H9 (cell line): Measurements from ENCODE around the gene FOXP2. TPM values are rescaled to one million over a fixed set of nuclear protein-coding genes. Genes with fewer than 3 reads are reported as not detected.
A peak's percentile ranks its signal among the peaks of the same experiment; 100 is the strongest.

Experiments
- DNase-seq: peaks from one replicate; pipeline ENCODE4 v3.0.0-alpha.2; 2017
- H2AFZ ChIP-seq: one replicate; pipeline ENCODE4 v1.6.1; 2013; ENCODE audit warnings: mild to moderate bottlenecking, low read length, control low read depth, moderate library complexity
- H2AK5ac ChIP-seq: 2 replicates; pipeline ENCODE4 v1.6.1; 2013; ENCODE audit warnings: low read length, control low read depth, mixed read lengths; ENCODE audit not compliant: insufficient read length
- H2BK120ac ChIP-seq: one replicate; pipeline ENCODE4 v1.6.1; 2013; ENCODE audit warnings: low read depth, mild to moderate bottlenecking, low read length, control low read depth, inconsistent platforms; ENCODE audit not compliant: poor library complexity, severe bottlenecking
- H2BK12ac ChIP-seq: 2 replicates; pipeline ENCODE4 v1.6.1; 2013; ENCODE audit warnings: low read length, control low read depth, mixed read lengths, low read depth; ENCODE audit not compliant: insufficient read length
- H2BK15ac ChIP-seq: 2 replicates; pipeline ENCODE4 v1.6.1; 2013; ENCODE audit warnings: low read depth, low read length, control low read depth
- H2BK20ac ChIP-seq: one replicate; pipeline ENCODE4 v1.6.1; 2013; ENCODE audit warnings: low read depth, mild to moderate bottlenecking, low read length, control low read depth, inconsistent platforms; ENCODE audit not compliant: poor library complexity, severe bottlenecking
- H2BK5ac ChIP-seq: 2 replicates; pipeline ENCODE4 v1.6.1; 2013; ENCODE audit warnings: low read length, control low read depth, mixed read lengths; ENCODE audit not compliant: insufficient read length
- H3K14ac ChIP-seq: 2 replicates; pipeline ENCODE4 v1.6.1; 2013; ENCODE audit warnings: low read length, control low read depth; ENCODE audit not compliant: insufficient read depth
- H3K18ac ChIP-seq: 2 replicates; pipeline ENCODE4 v1.6.1; 2013; ENCODE audit warnings: low read depth, mild to moderate bottlenecking, mixed read lengths, low read length, control low read depth; ENCODE audit not compliant: insufficient read length
- H3K23ac ChIP-seq: 2 replicates; pipeline ENCODE4 v1.6.1; 2013; ENCODE audit warnings: low read length, control low read depth, mixed read lengths, low read depth; ENCODE audit not compliant: insufficient read length
- H3K23me2 ChIP-seq: 2 replicates; pipeline ENCODE4 v1.6.1; 2013; ENCODE audit warnings: low read depth, mild to moderate bottlenecking, mixed read lengths, low read length, control low read depth; ENCODE audit not compliant: insufficient read length, poor library complexity, severe bottlenecking
- H3K27ac ChIP-seq: 2 replicates; pipeline ENCODE4 v1.5.1; 2013; ENCODE audit warnings: low read length, control low read depth, mixed read lengths, low read depth; ENCODE audit not compliant: insufficient read length
- H3K27me3 ChIP-seq: 2 replicates; pipeline ENCODE4 v1.6.1; 2013; ENCODE audit warnings: low read length, control low read depth, inconsistent platforms; ENCODE audit not compliant: insufficient read depth
- H3K4ac ChIP-seq: 2 replicates; pipeline ENCODE4 v1.6.1; 2013; ENCODE audit warnings: low read depth, mild to moderate bottlenecking, control low read depth, inconsistent platforms, low read length, moderate library complexity
- H3K4me1 ChIP-seq: 2 replicates; pipeline ENCODE4 v1.6.1; 2013; ENCODE audit warnings: low read length, control low read depth, inconsistent platforms; ENCODE audit not compliant: insufficient read depth
- H3K4me2 ChIP-seq: 2 replicates; pipeline ENCODE4 v1.6.1; 2013; ENCODE audit warnings: low read length, control low read depth, mixed read lengths; ENCODE audit not compliant: insufficient read length, insufficient read depth
- H3K56ac ChIP-seq: 2 replicates; pipeline ENCODE4 v1.6.1; 2013; ENCODE audit warnings: low read depth, mild to moderate bottlenecking, mixed read lengths, low read length, control low read depth; ENCODE audit not compliant: insufficient read length
- H3K79me1 ChIP-seq: 2 replicates; pipeline ENCODE4 v1.6.1; 2013; ENCODE audit warnings: low read depth, mild to moderate bottlenecking, moderate library complexity, low read length, control low read depth, inconsistent platforms; ENCODE audit not compliant: insufficient read depth, poor library complexity, severe bottlenecking
- H3K79me2 ChIP-seq: 2 replicates; pipeline ENCODE4 v1.6.1; 2013; ENCODE audit warnings: low read length, control low read depth, inconsistent platforms; ENCODE audit not compliant: insufficient read depth
- H3K9ac ChIP-seq: 2 replicates; pipeline ENCODE4 v1.6.1; 2013; ENCODE audit warnings: low read length, control low read depth, mixed read lengths; ENCODE audit not compliant: insufficient read length; ENCODE audit errors: extremely low read depth
- H3K9me3 ChIP-seq: one replicate; pipeline ENCODE4 v1.6.1; 2013; ENCODE audit warnings: low read depth, low read length, inconsistent platforms; ENCODE audit not compliant: control insufficient read depth
- H3T11ph ChIP-seq: one replicate; pipeline ENCODE4 v1.6.1; 2013; ENCODE audit warnings: mild to moderate bottlenecking, low read length, control low read depth, inconsistent platforms
- H4K20me1 ChIP-seq: one replicate; pipeline ENCODE4 v1.6.1; 2013; ENCODE audit not compliant: control insufficient read depth, insufficient read length, insufficient read depth
- H4K5ac ChIP-seq: 2 replicates; pipeline ENCODE4 v1.6.1; 2013; ENCODE audit warnings: low read depth, mild to moderate bottlenecking, mixed read lengths, low read length, control low read depth; ENCODE audit not compliant: insufficient read length
- H4K8ac ChIP-seq: replicated peaks from 2 replicates; pipeline ENCODE4 v1.6.1; 2013; ENCODE audit warnings: low read length, control low read depth, mixed read lengths, low read depth; ENCODE audit not compliant: insufficient read length
- H4K91ac ChIP-seq: 2 replicates; pipeline ENCODE4 v1.6.1; 2013; ENCODE audit warnings: low read depth, mild to moderate bottlenecking, moderate library complexity, mixed read lengths, low read length, control low read depth; ENCODE audit not compliant: insufficient read length
- H3K27ac Mint-ChIP-seq, 3 experiments: 2 replicates in 2 of 3; 3 replicates in 1 of 3; pipeline ENCODE4 v1.8.0; 2020 to 2021; ENCODE audit warnings: mixed read lengths in 3 of 3, mild to moderate bottlenecking in 1 of 3, moderate library complexity in 1 of 3
- H3K27me3 Mint-ChIP-seq: 2 replicates; pipeline ENCODE4 v1.8.0; 2021; ENCODE audit warnings: low read depth, mild to moderate bottlenecking, moderate library complexity, mixed read lengths
- H3K36me3 Mint-ChIP-seq, 3 experiments: 2 replicates in 2 of 3; 3 replicates in 1 of 3; pipeline ENCODE4 v1.8.0; 2020 to 2021; ENCODE audit warnings: low read depth in 3 of 3, mixed read lengths in 3 of 3; ENCODE audit not compliant: insufficient read depth in 1 of 3
- H3K4me1 Mint-ChIP-seq, 2 experiments: 2 replicates each; pipeline ENCODE4 v1.8.0; 2020; ENCODE audit warnings: mixed read lengths in 2 of 2
- H3K4me3 Mint-ChIP-seq, 2 experiments: 2 replicates in 1 of 2; 3 replicates in 1 of 2; pipeline ENCODE4 v1.8.0; 2020 to 2021; ENCODE audit warnings: mild to moderate bottlenecking in 2 of 2, mixed read lengths in 2 of 2, moderate library complexity in 1 of 2
- H3K9me3 Mint-ChIP-seq, 2 experiments: 2 replicates in 1 of 2; 3 replicates in 1 of 2; pipeline ENCODE4 v1.8.0; 2020; ENCODE audit warnings: mild to moderate bottlenecking in 2 of 2, mixed read lengths in 2 of 2, moderate library complexity in 1 of 2
- CTCF ChIP-seq: fragments of 200-600 bp; sonication (generic); conservative IDR thresholded peaks from 3 replicates; pipeline ENCODE4 v1.8.0; 2021; ENCODE audit warnings: antibody characterized with exemption, mild to moderate bottlenecking
- WGBS: extraction: QIAGEN DNeasy Blood & Tissue Kit; methylation state at CpG from one replicate; pipeline ENCODE4 v1.1.7; 2013; ENCODE audit warnings: missing lambda C conversion rate, low lambda C conversion rate, mixed read lengths; ENCODE audit not compliant: insufficient read length; ENCODE audit errors: extremely low coverage; 5-methylcytosine and 5-hydroxymethylcytosine counted together
- total RNA-seq: library from RNA; stranded (reverse); gene quantifications from 2 replicates; pipeline ENCODE4 v1.2.1, GENCODE V29; 2021

The FOXP2 gene
- total RNA-seq, 1 experiment from 2014 or later, result not detected

- H2BK12ac ChIP-seq, result no peak overlapping the region
- no peaks in the 10 kb centered on the region for H3K36me3 Mint-ChIP-seq
- H3K4me2 ChIP-seq, result no peak overlapping the region
- H3K27me3 ChIP-seq, result no peaks in the 10 kb centered on the region
- no peak overlapping the region for H3K56ac ChIP-seq
- no peaks in the 10 kb centered on the region for H3K79me2 ChIP-seq
- H3K23me2 ChIP-seq, result no peaks in the 10 kb centered on the region
- peaks cover 32 to 42% of the 10 kb centered on the region in 2 experiments for H3K4me1 Mint-ChIP-seq
- H3K27ac ChIP-seq, result no peak overlapping the region
- H3K27ac Mint-ChIP-seq, result peak overlapping the region; percentile 17 to 93 (median 30); a peak in 4 of 7 replicates
- H3K23ac ChIP-seq, result no peak overlapping the region
- H4K8ac ChIP-seq, result no peak overlapping the region
- no peak overlapping the region for H2BK20ac ChIP-seq
- H3K9me3 Mint-ChIP-seq, result no peaks in the 10 kb centered on the region
- H3K9ac ChIP-seq, result no peak overlapping the region
- no peak for DNase-seq
- no peak overlapping the region for H2AK5ac ChIP-seq
- no peak overlapping the region for H3K18ac ChIP-seq
- no peak overlapping the region for H2BK15ac ChIP-seq
- H4K20me1 ChIP-seq, result no peaks in the 10 kb centered on the region
- H3K14ac ChIP-seq, result no peak overlapping the region
- no peak overlapping the region for H2BK5ac ChIP-seq
- H2AFZ ChIP-seq, result no peak overlapping the region
- H4K91ac ChIP-seq, result no peak overlapping the region
- H4K5ac ChIP-seq, result no peak overlapping the region
- TF ChIP-seq CTCF, result no peak
- no peak overlapping the region; a peak in 2 of 5 replicates for H3K4me3 Mint-ChIP-seq
- H2BK120ac ChIP-seq, result no peak overlapping the region
- H3K4me1 ChIP-seq, result peaks cover 9% of the 10 kb centered on the region
- WGBS, result no CpG with 5 or more reads among the region's 1 CpG
- H3K79me1 ChIP-seq, result no peaks in the 10 kb centered on the region
- H3T11ph ChIP-seq, result no peak overlapping the region
- no peaks in the 10 kb centered on the region for H3K27me3 Mint-ChIP-seq
- H3K9me3 ChIP-seq, result no peaks in the 10 kb centered on the region
- H3K4ac ChIP-seq, result no peak overlapping the region
Observed at GRCh38 chr7:114660126-114660486, 245.5 kb downstream of the FOXP2 start.
